Measurements from ENCODE around the gene AAR2. TPM values are rescaled to one million over a fixed set of nuclear protein-coding genes. Genes with fewer than 3 reads are reported as not detected.

AAR2 gene
- total RNA-seq, 1 donor from 2014 or later, result 27.7 TPM

DNA sequence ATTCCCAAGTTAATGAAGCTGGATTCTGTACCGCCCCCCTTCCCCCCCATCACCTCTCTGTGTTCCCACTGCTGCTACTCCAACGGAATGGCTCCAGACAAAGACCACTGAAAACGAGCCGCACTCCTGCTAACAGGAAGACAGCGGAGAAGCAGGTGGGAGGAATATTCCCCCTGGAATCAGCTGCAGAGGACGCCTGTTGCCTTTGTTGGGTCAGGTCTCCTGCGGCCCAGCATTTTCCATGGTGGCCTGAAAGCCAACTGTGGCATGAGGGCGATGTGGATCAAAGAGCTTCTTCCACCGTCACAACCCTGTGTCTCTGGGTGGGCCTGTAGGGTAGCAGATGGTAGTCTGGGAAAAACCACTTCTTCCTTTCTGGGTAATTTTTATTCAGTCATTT is 16.8 kb downstream of the AAR2 start:
- H3K4me1 Mint-ChIP-seq (ENCODE audit: low read depth), result no peaks in the 10 kb centered on the region
- H3K4me3 Mint-ChIP-seq (ENCODE audit: low read depth), result no peak overlapping the region
- H3K36me3 Mint-ChIP-seq (ENCODE audit: insufficient read depth), result peaks cover 12% of the 10 kb centered on the region
- TF ChIP-seq, protein P1, sequence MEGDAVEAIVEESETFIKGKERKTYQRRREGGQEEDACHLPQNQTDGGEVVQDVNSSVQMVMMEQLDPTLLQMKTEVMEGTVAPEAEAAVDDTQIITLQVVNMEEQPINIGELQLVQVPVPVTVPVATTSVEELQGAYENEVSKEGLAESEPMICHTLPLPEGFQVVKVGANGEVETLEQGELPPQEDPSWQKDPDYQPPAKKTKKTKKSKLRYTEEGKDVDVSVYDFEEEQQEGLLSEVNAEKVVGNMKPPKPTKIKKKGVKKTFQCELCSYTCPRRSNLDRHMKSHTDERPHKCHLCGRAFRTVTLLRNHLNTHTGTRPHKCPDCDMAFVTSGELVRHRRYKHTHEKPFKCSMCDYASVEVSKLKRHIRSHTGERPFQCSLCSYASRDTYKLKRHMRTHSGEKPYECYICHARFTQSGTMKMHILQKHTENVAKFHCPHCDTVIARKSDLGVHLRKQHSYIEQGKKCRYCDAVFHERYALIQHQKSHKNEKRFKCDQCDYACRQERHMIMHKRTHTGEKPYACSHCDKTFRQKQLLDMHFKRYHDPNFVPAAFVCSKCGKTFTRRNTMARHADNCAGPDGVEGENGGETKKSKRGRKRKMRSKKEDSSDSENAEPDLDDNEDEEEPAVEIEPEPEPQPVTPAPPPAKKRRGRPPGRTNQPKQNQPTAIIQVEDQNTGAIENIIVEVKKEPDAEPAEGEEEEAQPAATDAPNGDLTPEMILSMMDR (IDR thresholded peaks at IDR 0.05; ENCODE audit: unreplicated experiment), result no peak
- no peaks in the 10 kb centered on the region for H3K9me3 Mint-ChIP-seq (ENCODE audit: low read depth)
- no peak overlapping the region for H3K27ac Mint-ChIP-seq
- H3K27me3 Mint-ChIP-seq, result no peaks in the 10 kb centered on the region
- no peak for DNase-seq (ENCODE audit: low spot score, unreplicated experiment)

DNA sequence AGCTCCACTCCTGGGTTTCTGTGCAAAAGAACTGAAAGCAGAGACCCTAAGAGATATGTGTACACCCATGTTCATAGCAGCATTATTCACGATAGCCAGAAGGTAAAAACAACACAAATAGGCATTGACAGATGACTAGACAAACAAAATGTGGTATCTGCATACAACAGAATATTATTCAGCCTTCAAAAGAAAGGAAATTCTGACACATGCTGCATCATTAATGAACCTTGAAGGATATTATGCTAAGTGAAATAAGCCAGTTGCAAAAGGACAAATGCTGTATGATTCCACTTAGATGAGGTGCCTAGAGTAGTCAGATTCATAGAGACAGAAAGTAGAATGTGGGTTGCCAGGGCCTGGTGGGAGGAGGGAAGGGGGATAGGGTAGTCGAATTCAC is 17.8 kb downstream of the AAR2 start:
- Mint-ChIP-seq H3K9me3 (ENCODE audit: low read depth) (no peaks in the 10 kb centered on the region), H3K4me3 (ENCODE audit: low read depth) (no peak overlapping the region), H3K27me3 (peaks cover under 1% of the 10 kb centered on the region), H3K36me3 (ENCODE audit: insufficient read depth) (peaks cover 8% of the 10 kb centered on the region), H3K27ac (no peak overlapping the region), H3K4me1 (ENCODE audit: low read depth) (no peaks in the 10 kb centered on the region)
- DNase-seq (ENCODE audit: low spot score, unreplicated experiment), result no peak
- TF ChIP-seq, protein P1 (IDR thresholded peaks at IDR 0.05; ENCODE audit: unreplicated experiment), result no peak

DNA sequence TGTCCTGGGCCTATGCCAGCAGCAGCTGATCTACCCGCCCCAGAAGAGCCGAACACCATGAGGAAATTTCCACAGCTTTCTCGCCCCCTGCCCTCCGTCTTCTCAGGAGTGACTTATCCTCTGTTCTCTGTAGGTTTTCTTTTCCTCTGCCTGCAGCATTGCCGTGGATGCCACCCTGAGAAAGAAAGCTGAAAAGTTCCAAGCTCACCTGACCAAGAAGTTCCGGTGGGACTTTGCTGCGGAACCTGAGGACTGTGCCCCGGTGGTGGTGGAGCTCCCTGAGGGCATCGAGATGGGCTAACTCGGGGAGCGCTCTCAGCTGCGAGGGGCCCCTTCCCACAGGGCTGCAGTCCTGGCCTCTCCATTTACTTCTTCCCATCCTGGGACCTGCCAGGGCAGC is 19.2 kb downstream of the AAR2 start:
- Mint-ChIP-seq H3K4me1 (ENCODE audit: low read depth) (no peaks in the 10 kb centered on the region), H3K27ac (no peak overlapping the region), H3K9me3 (ENCODE audit: low read depth) (no peaks in the 10 kb centered on the region), H3K27me3 (peaks cover 11% of the 10 kb centered on the region), H3K36me3 (ENCODE audit: insufficient read depth) (peaks cover 5% of the 10 kb centered on the region), H3K4me3 (ENCODE audit: low read depth) (no peak overlapping the region)
- TF ChIP-seq, protein P1 (IDR thresholded peaks at IDR 0.05; ENCODE audit: unreplicated experiment), result no peak
- DNase-seq (ENCODE audit: low spot score, unreplicated experiment), result no peak

DNA sequence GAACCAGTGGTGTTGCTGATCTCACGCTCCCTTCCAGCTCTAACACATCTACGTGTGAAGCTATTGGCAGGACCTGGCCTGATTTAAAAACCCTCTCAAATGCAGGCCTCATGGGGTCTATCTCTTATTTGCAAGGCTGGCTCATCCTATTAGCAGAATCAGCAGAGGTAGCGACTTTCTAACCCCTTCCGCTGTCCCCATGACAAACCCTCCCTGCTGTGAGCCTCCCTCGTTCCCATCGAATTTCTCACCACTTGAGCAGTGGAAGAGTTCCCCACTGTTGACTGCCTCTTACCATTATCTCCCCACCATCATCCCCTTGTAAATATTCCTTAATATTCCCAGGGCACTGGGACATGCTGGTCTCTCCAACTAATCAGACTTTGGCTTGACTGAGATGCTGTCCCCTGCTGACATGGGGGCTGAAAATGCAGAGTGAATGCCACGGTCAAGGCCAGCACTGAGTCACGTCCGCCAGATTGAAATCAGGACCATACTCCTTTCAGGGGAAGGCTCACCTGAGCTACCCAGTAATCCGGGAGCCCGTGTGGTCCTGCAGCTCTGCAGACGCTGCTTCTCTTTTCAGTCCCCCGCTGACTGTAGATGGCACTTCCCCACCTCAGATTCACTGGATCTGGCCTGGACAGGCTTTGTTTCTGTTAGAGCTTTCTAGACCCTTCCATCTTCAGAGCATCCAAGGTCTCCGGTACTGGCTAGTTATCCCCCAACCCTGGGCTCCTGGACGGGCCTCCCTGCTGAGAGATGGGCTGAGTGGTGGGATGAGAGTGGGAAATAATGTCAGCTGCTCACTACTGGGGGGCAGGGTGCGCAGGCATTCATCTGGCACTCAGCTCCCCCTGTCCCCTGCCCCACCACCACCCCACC is 23.1 kb downstream of the AAR2 start:
- H3K4me3 Mint-ChIP-seq (ENCODE audit: low read depth), result no peak overlapping the region
- peaks cover 3% of the 10 kb centered on the region for H3K36me3 Mint-ChIP-seq (ENCODE audit: insufficient read depth)
- no peaks in the 10 kb centered on the region for H3K4me1 Mint-ChIP-seq (ENCODE audit: low read depth)
- TF ChIP-seq, protein P1 (IDR thresholded peaks at IDR 0.05; ENCODE audit: unreplicated experiment), result no peak
- DNase-seq (ENCODE audit: low spot score, unreplicated experiment), result no peak
- no peak overlapping the region for H3K27ac Mint-ChIP-seq
- no peaks in the 10 kb centered on the region for H3K9me3 Mint-ChIP-seq (ENCODE audit: low read depth)
- H3K27me3 Mint-ChIP-seq, result peaks cover 15% of the 10 kb centered on the region

DNA sequence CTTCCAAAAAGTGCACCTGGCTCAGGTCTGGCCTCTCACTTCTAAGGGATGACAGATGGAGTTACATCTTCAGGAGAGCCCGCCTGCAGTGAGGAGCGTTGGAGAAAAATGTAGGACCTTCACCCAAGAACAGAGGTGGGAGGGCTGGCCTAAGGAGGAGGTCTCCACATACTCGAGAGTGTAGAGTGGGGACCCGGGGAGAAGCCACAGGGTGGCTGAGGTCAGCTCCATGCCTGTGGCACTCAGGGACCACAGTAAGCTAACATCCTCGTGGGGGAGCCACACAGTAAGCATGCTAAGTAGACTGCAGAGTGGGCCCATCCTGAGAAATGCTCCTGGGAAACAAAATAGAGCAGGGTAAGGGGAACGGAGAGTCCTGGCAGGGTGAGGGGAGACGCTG is 24.0 kb downstream of the AAR2 start:
- no peak overlapping the region for H3K27ac Mint-ChIP-seq
- no peaks in the 10 kb centered on the region for H3K9me3 Mint-ChIP-seq (ENCODE audit: low read depth)
- no peak for DNase-seq (ENCODE audit: low spot score, unreplicated experiment)
- TF ChIP-seq, protein P1 (IDR thresholded peaks at IDR 0.05; ENCODE audit: unreplicated experiment), result no peak
- no peak overlapping the region for H3K4me3 Mint-ChIP-seq (ENCODE audit: low read depth)
- peaks cover 3% of the 10 kb centered on the region for H3K36me3 Mint-ChIP-seq (ENCODE audit: insufficient read depth)
- peaks cover 15% of the 10 kb centered on the region for H3K27me3 Mint-ChIP-seq
- H3K4me1 Mint-ChIP-seq (ENCODE audit: low read depth), result no peaks in the 10 kb centered on the region
